BJ (cell line): ENCODE results near the gene YLPM1. TPM values are rescaled to one million over a fixed set of nuclear protein-coding genes. Genes with fewer than 3 reads are reported as not detected.

ENCODE experiments used
- CTCF ChIA-PET: fragments of 350-600 bp; formaldehyde crosslinking; extraction: SDS; loops from one replicate; lab custom pipeline; 2021; ENCODE audit warnings: antibody characterized with exemption, inconsistent platforms; lab: Yijun Ruan, JAX
- POLR2A ChIA-PET: fragments of 300-600 bp; sonication (Branson Sonifier 250); formaldehyde crosslinking; extraction: SDS; loops from one replicate; lab custom pipeline; 2021; ENCODE audit warnings: antibody characterized with exemption; lab: Charles Lee
- DNase-seq: peaks from one replicate; pipeline ENCODE4 v3.0.0-alpha.2; 2011; ENCODE audit warnings: low read depth
- H3K27me3 ChIP-seq: 2 replicates; pipeline ENCODE4 v1.6.0; 2011; ENCODE audit warnings: low read length; ENCODE audit not compliant: control insufficient read depth, insufficient read depth
- H3K36me3 ChIP-seq: 2 replicates; pipeline ENCODE4 v1.5.1; 2011; ENCODE audit warnings: low read length; ENCODE audit not compliant: control insufficient read depth, insufficient read depth
- H3K4me3 ChIP-seq: 2 replicates; pipeline ENCODE4 v1.5.1; 2011; ENCODE audit warnings: low read depth, mild to moderate bottlenecking, control low read depth, low read length
- polyA plus RNA-seq: library from polyadenylated mRNA; depleted of rRNA; stranded (reverse); fragments of >200 nt; gene quantifications from 2 replicates; pipeline ENCODE4 v1.2.3, GENCODE V29; 2011
- TF ChIP-seq, protein P1 (sequence below): IDR thresholded peaks from 2 replicates; pipeline ENCODE4 v1.5.1; 2011; ENCODE audit warnings: low read depth, mild to moderate bottlenecking, control low read depth, inconsistent platforms, low read length, moderate library complexity; ENCODE audit not compliant: insufficient read depth

YLPM1 gene
- polyA plus RNA-seq, 1 experiment, result 5.5 TPM

DNA sequence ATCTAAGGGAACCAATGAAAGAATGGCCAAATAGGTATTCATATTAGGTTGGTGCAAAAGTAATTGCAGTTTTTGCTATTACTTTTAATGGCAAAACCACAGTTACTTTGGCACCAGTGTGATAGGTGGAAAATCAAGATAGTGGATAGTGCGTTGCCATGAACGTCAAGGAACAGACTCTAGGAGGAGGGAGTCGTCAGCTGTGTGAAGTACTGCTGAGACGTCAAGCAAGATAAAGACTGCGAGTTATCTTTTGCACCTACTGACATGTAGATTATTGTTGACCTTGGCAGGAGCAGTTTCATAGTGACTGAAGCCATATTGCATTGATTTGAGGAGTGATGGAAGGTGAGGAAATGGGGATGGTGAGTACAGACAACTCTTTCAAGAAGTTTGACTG, 8.3 kb downstream of the YLPM1 start:
- TF ChIP-seq, protein P1, sequence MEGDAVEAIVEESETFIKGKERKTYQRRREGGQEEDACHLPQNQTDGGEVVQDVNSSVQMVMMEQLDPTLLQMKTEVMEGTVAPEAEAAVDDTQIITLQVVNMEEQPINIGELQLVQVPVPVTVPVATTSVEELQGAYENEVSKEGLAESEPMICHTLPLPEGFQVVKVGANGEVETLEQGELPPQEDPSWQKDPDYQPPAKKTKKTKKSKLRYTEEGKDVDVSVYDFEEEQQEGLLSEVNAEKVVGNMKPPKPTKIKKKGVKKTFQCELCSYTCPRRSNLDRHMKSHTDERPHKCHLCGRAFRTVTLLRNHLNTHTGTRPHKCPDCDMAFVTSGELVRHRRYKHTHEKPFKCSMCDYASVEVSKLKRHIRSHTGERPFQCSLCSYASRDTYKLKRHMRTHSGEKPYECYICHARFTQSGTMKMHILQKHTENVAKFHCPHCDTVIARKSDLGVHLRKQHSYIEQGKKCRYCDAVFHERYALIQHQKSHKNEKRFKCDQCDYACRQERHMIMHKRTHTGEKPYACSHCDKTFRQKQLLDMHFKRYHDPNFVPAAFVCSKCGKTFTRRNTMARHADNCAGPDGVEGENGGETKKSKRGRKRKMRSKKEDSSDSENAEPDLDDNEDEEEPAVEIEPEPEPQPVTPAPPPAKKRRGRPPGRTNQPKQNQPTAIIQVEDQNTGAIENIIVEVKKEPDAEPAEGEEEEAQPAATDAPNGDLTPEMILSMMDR, result no peak
- CTCF ChIA-PET, result interaction anchor here (1.2 kb wide), 1 partner anchor 33 kb away, joined by 3 read pairs; no protein-coding TSS in a partner anchor
- Histone ChIP-seq H3K27me3 (no peaks in the 10 kb centered on the region), H3K4me3 (no peak overlapping the region), H3K36me3 (no peaks in the 10 kb centered on the region)
- POLR2A ChIA-PET, result no interaction called here
- no peak for DNase-seq

DNA sequence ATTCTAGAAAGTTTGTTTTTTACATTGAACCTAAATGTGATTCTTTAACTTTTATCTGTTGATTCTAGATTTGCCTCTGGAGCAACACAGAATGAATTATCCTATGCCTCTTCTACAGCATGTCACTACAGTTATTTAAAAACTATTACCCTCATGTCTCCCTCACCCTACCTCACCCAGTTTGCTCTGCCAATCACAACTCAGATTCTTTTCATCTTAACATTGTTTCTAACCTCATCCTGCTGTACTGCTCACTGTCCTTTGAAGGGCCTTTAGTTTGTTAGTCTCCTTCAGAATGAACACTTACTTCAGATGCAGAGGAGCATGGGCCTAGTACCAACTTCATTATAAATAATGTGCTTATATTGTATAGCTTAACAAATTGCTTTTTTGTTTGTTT, 21.5 kb downstream of the YLPM1 start:
- CTCF ChIA-PET, result interaction anchor here (0.6 to 1.4 kb wide), 3 partner anchors 7 to 173 kb away, joined by 3 read pairs; partner anchors contain the start of gene LTBP2
- TF ChIP-seq, protein P1, result no peak
- Histone ChIP-seq H3K27me3 (no peaks in the 10 kb centered on the region), H3K36me3 (peaks cover 15% of the 10 kb centered on the region), H3K4me3 (no peak overlapping the region)
- no peak for DNase-seq
- POLR2A ChIA-PET, result no interaction called here

DNA sequence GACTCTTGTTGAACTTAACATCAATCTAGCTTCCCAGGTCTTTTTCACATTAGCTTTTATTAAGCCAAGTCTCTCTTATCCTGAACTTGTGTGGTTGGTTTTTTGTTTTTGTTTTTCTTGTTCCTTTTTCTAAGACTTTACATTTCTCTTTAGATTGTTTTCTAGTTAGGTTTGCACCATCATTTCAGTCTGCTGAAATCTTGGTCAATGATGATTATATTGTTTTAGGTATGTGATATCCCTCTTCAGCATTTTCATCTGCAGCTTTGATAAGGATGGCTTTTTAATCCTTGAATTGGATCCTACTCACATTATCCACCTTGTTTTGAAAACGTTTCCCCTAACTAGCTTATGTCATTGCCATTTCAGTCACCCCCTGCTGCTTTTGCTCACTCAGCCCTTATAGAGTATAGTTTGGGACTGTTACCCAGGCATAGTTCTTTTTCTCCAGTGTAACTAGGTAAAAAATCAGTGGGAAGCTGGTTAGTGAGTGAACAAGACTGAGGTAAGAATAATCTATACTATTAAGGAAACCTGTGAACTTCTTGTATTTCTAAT, 22.0 kb downstream of the YLPM1 start:
- POLR2A ChIA-PET, result no interaction called here

DNA sequence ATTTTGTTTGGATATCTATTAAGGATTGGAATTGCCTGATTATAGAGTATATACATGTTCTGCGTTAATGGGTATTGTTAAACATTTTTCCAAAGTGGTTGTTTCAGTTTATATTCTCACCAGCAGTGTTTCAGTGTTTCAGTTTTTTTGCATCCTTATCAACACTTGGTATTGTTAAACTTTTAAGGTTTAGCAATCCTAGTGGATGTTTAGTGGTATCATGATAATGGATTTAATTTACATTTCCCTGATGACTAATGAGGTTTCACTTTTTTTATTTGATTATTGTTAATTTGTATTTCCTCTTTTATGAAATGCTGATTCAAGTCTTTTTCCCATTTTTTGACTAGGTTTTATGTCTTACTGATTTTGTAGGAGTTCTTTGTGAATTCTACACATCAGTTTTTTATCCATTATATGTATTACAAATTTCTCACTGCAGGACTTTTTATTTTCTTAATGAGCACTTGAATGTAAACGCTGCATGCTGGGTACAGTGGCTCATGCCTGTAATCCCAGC, 23.7 kb downstream of the YLPM1 start:
- no peaks in the 10 kb centered on the region for H3K27me3 ChIP-seq
- TF ChIP-seq, protein P1, result no peak
- H3K4me3 ChIP-seq, result no peak overlapping the region
- peaks cover 8% of the 10 kb centered on the region; the same call in 1 of the 2 replicates for H3K36me3 ChIP-seq
- no peak for DNase-seq
- ChIA-PET POLR2A (no interaction called here), CTCF (no interaction called here)

More for the DNA sequence above, 22.0 kb downstream of the YLPM1 start:
- Histone ChIP-seq H3K36me3 (peaks cover 15% of the 10 kb centered on the region), H3K4me3 (no peak overlapping the region), H3K27me3 (no peaks in the 10 kb centered on the region)
- TF ChIP-seq, protein P1, result no peak
- no peak for DNase-seq
- CTCF ChIA-PET, result interaction anchor here (0.6 to 1.4 kb wide), 4 partner anchors 8 to 173 kb away, joined by 3 to 4 read pairs (median 3); partner anchors contain the start of gene LTBP2

DNA sequence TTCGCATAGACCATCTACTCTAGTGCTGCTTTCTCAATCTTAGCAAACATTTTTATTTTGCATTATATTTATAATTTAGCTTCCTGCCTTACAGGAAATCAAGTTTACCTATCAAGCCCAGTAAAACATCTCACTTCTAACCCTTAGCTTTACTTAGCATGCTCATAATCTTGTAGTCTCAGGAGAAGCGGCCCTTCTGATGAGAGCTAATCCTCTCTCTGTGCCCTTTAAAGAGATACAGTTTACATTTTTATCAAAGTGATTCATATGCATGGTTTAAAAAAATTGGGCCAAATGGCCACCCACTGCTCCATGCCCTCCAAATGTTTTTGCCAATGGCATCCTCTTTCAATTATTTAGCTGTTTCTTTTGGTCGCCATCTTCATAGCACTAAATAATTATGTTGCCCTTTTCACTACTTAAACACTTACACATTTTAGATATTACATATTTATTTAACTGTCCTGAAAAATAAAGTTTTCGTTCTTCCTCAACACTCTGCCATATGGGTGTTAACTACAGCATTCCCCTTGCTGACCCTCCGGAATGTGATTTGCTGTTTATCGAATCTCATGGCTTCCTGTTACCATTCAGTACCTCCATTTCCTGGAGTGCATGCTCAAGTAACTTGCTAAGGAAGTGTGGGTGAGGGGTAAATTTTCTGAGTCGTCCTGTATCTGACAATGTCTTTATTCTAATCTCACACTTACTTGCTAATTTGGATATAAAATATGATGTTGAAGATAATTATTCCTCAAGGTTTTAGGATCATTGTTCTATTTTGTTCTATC, 29.3 kb downstream of the YLPM1 start:
- H3K4me3 ChIP-seq, result no peak overlapping the region
- no peaks in the 10 kb centered on the region for H3K27me3 ChIP-seq
- CTCF ChIA-PET, result interaction anchor here (1.2 kb wide), 1 partner anchor 188 kb away, joined by 3 read pairs; no protein-coding TSS in a partner anchor
- TF ChIP-seq, protein P1, result no peak
- POLR2A ChIA-PET, result no interaction called here
- no peaks in the 10 kb centered on the region for H3K36me3 ChIP-seq
- DNase-seq, result no peak
